ENCODE measurements around the gene PKNOX1.
"Not testable (repeated sequence)": the region's sequence is repeated elsewhere in the genome, so short reads cannot be mapped to it uniquely, and the experiment has no call there.

The PKNOX1 gene

DNA sequence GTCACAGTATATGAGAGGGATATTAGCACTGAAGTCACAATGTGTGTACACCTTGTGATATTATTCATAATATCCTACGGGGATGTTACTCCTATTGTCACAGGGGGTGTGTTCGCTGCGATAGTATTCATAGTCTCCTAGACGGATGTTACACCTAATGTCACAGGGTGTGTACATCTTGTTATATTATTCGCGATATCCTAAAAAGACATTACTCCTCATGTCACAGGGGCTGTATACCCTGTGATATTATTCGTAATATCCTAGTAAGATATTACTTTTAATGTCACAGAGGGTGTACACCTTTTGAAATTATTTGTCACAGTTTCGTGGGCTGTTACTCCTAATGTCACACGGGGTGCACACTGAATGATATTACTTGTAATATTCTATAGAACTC, 23.2 kb upstream of the PKNOX1 start:
- not testable (repeated sequence) for DNase-seq (ENCODE audit: low read depth)

DNA sequence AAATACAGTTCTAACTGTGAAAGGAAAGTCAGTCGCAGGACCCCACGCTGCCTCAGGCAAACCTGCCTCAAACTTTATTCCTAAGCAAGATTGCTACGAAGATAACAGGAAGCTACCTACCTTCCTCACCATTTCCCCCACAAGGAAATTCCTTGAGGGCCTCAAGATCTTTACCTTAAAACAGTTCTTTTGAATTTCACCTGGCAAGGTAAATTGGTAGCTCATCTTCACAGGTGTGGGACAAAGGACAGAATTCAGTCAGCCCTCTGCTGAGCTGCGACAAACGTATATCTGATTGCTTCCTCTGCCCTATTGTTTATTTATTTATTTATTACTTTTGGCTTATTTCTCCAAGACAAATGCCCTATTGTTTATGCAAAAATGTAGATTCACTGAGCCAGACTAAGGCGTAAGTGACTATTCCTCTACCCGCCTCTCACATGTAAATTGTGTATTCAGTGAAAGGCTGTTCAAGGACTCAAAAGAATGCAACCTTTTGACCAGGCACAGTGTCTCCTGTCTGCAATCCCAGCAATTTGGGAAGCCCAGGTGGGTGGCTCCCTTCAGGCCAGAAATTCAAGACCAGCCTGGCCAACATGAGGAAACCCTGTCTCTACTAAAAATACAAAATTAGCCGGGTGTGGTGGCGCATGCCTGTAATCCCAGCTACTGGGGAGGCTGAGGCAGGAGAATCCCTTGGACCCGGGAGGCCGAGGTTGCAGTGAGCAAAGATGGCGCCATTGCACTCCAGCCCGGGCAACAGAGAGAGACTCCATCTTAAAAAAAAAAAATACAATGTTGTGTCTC, 17.3 kb upstream of the PKNOX1 start:
- DNase-seq (ENCODE audit: low read depth): no peak

DNA sequence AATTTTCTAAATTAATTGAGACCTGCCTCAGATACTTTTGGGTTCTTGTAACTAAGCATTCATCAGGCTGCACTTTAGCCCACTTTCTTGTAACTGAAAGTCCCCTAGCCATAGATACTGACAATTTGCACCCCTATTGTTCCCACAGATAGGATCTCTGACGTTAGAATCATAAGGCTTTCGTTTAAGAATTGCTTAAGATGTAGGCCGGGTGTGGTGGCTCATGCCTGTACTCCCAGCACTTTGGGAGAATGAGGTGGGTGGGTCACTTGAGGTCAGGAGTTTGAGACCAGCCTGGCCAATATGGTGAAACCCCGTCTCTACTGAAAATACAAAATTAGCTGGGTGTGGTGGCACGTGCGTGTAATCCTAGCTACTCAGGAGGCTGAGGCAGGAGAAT, 16.2 kb upstream of the PKNOX1 start:
- DNase-seq (ENCODE audit: low read depth): not testable (repeated sequence)

GRCh38 chr21:42959728-42960127, 14.6 kb upstream of the PKNOX1 start:
- DNase-seq (ENCODE audit: low read depth): no peak

DNA sequence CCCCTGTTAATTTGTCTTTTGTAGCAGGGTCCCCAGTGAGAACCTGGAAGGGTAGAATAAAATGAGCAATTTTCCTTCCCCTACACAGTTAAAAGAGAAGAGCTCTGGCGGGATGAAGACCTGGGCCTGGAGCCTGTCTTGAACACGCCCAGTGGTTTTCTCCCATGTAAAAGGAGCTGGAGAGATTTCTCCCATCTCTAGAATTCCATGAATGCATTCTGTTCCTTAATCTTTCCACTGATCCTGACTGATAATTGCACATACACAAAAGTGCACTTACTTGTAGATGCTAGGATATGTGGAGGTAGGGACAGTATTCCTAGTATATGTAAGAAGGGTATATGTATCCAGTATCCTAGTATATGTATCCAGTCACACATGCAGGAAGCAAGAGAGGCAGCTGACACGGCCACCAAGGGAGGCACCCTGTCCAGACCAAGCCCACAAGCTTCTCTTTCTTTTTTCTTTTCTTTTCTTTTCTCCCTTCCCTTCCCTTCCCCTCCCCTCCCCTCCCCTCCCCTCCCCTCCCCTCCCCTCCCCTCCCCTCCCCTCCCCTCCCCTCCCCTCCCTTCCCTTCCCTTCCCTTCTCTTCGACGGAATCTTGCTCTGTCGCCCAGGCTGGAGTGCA, 11.9 kb upstream of the PKNOX1 start:
- DNase-seq (ENCODE audit: low read depth): no peak

GRCh38 chr21:42964086-42964485, 10.3 kb upstream of the PKNOX1 start:
- no peak for DNase-seq (ENCODE audit: low read depth)

- no peak for DNase-seq (ENCODE audit: low read depth)
Measured at GRCh38 chr21:42964546-42965210, 9.7 kb upstream of the PKNOX1 start.

DNA sequence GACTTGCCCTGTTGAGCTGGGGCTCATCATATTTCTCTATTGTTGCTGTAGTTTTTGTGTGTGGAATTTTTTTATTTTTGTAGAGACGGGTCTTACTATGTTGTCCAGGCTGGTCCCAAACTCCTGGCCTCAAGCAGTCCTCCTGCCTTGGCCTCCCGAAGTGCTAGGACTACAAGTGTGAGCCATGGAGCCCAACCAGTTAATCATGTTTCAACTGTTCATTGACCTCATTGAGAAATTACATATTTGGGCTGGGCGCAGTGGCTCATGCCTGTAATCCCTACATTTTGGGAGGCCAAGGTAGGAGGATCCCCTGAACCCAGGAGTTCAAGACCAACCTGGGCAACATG, 9.2 kb upstream of the PKNOX1 start:
- DNase-seq (ENCODE audit: low read depth): no peak

DNA sequence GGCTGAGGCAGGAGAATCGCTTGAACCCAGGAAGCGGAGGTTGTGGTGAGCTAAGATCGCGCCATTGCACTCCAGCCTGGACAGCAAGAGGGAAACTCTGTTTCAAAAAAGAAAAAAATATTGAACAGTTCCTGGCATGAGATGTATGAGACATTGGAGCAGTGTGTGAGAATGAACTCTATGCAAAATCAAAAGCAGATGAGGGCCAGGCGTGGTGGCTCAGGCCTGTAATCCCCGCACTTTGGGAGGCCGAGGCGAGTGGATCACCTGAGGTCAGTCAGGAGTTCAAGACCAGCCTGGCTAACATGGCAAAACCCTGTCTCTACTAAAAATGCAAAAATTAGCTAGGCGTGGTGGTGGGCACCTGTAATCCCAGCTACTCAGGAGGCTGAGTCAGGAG, 6.7 kb upstream of the PKNOX1 start:
- DNase-seq (ENCODE audit: low read depth): not testable (repeated sequence)

DNA sequence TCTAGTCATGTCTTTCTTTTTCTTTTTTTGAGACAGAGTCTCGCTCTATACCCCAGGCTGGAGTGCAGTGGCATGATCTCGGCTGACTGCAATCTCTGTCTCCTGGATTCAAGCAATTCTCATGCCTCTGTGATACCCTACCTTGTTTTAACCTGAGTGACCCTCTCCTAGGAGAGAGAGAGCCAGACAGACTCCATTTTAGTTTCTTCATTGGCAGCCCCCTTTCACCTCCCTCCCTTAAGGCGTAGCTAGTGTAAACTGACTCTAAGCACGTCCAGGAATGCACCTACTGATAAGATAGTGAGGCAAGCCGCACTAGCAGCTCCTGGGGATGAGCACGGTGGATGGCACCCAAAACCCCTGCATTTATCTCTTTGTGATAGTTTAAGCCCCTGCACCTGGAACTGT, 5.2 kb upstream of the PKNOX1 start:
- DNase-seq (ENCODE audit: low read depth): no peak

- DNase-seq (ENCODE audit: low read depth): no peak
Measured at GRCh38 chr21:42970946-42971653, 3.3 kb upstream of the PKNOX1 start.

DNA sequence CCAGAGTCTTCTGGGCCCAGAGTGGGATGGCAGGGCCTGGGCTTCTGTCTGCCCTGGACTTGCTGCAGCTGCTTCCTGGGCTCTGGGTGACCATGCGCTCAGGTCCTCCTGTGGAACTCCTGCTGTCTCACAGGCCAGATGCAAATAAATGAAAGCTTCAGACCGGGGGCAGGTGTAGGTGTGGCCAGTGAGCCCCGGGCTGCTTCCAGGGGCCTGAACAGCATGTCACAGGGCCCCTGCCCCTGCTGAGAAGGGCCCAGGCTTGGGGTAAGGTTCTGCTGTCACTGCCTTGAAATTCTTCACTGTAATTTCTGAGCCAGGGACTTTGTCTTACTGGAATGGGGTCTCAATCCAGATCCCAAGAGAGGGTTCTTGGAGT, 2.5 kb upstream of the PKNOX1 start:
- DNase-seq (ENCODE audit: low read depth): no peak

GRCh38 chr21:42973309-42973990, 912 bp upstream of the PKNOX1 start:
- no peak for DNase-seq (ENCODE audit: low read depth)

- DNase-seq (ENCODE audit: low read depth): no peak
Measured at GRCh38 chr21:42974832-42975820, 764 bp downstream of the PKNOX1 start.

DNA sequence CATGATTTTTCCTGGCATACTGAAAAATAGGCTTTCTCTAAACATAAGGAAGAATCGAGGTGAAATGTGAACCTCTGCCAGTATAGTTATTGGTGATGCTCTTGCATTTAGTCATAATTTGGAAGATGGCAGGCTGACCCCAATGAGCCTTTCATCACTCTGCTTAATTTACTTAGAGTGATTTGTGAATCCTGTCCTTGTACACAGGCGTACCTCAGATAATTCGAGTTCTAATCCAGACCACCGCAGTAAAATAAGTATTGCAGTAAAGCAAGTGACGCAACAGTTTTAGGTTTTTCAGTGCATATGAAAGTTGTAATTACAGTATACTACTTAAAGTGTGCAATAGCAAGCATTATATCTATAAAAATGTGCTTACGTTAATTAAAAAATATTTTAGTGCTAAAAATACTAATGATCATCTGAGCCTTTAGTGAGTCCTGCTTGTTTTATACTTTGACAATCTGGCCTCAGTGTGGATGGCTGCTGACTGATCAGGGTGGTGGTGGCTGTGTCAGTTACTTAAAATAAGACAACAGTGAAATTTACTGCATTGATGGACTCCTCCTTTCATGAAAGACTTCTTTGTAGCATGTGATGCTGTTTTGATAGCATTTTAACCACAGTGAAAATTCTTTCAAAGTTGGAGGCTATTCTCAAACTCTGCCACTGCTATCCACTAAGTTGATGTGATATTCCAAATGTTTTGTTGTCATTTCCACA, 1.7 kb downstream of the PKNOX1 start:
- DNase-seq (ENCODE audit: low read depth): no peak

GRCh38 chr21:42980312-42981213, 6.2 kb downstream of the PKNOX1 start:
- no peak for DNase-seq (ENCODE audit: low read depth)

GRCh38 chr21:42981214-42981523, 6.8 kb downstream of the PKNOX1 start:
- DNase-seq (ENCODE audit: low read depth): no peak

GRCh38 chr21:42981862-42982261, 7.5 kb downstream of the PKNOX1 start:
- DNase-seq (ENCODE audit: low read depth): no peak

DNA sequence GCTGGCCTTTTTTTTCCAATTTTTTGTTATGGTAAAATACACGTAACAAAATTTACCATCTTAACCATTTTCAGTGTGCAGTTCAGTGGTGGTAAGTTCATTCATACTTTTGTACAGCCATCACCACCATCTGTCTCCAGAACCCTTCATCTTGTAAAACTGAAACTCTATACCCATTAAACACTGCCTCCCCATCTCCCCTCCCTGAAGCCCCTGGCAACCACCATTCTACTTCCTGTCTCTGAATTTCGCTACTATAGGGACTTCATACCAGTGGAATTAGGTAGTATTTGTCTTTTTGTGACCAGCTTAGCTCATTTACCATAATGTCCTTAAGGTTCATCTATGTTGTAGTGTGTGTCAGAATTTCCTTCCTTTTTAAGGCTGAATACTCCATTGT, 8.7 kb downstream of the PKNOX1 start:
- DNase-seq (ENCODE audit: low read depth): no peak
